ENCODE results near the gene INTS12.

INTS12 gene

DNA sequence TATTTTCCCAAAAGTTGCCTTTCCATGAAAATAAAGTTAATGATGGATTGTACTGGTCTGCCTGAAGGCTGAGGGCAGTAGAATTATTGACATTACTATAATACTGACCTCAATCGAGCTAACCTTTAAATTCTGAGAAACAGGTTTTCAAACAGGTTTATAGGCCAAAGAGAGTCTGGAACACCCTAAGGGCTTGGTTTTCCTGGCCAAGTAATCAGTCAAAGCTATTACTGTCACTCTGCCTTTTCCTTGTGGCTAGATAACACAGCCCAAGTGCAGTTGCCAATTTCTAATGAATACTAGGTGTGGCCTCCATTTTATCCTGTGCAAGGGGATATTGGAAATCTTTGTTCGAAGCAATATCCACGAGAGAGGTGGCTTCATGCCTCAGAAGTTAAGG lies 75.2 kb downstream of the INTS12 start:
- TF ChIP-seq, protein P1, sequence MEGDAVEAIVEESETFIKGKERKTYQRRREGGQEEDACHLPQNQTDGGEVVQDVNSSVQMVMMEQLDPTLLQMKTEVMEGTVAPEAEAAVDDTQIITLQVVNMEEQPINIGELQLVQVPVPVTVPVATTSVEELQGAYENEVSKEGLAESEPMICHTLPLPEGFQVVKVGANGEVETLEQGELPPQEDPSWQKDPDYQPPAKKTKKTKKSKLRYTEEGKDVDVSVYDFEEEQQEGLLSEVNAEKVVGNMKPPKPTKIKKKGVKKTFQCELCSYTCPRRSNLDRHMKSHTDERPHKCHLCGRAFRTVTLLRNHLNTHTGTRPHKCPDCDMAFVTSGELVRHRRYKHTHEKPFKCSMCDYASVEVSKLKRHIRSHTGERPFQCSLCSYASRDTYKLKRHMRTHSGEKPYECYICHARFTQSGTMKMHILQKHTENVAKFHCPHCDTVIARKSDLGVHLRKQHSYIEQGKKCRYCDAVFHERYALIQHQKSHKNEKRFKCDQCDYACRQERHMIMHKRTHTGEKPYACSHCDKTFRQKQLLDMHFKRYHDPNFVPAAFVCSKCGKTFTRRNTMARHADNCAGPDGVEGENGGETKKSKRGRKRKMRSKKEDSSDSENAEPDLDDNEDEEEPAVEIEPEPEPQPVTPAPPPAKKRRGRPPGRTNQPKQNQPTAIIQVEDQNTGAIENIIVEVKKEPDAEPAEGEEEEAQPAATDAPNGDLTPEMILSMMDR (IDR thresholded peaks at IDR 0.05) = no peak
